ENCODE results near the gene THRAP3. TPM values are rescaled to one million over a fixed set of nuclear protein-coding genes. Genes with fewer than 3 reads are reported as not detected.
A peak's percentile ranks its signal among the peaks of the same experiment; 100 is the strongest.

The THRAP3 gene
- total and polyA plus RNA-seq, 2 experiments from 2014 or later: 127 to 161 TPM

- Histone ChIP-seq H2AFZ (no peak overlapping the region), H3F3A (replicated peaks; ENCODE audit: low read depth) (0 out of 2 replicates have a peak, but pooled peaks cover 4% of the 10 kb centered on the region), H3K36me3 (ENCODE audit: insufficient read depth) (0 out of 2 replicates have a peak, but pooled peaks cover 6% of the 10 kb centered on the region), H3K4me3 (no peak overlapping the region), H3K79me2 (replicated peaks; ENCODE audit: insufficient read depth) (no peaks in the 10 kb centered on the region), H3K4me1 (ENCODE audit: insufficient read depth) (no peaks in the 10 kb centered on the region), H3K27me3 (ENCODE audit: insufficient read depth) (no peaks in the 10 kb centered on the region), H3K9me2 (ENCODE audit: insufficient read depth) (no peaks in the 10 kb centered on the region), H3K4me2 (no peak overlapping the region), H3K27ac (ENCODE audit: low read depth) (no peak overlapping the region), H4K20me1 (replicated peaks; ENCODE audit: insufficient read depth) (no peaks in the 10 kb centered on the region)
- peaks cover 4% of the 10 kb centered on the region for H3K27me3 Mint-ChIP-seq (ENCODE audit: insufficient read depth, low read depth, poor library complexity)
- no peaks in the 10 kb centered on the region for H3K9me3 Mint-ChIP-seq
- H3K36me3 Mint-ChIP-seq (ENCODE audit: low read depth): peaks cover 29% of the 10 kb centered on the region
- ATAC-seq (peak; percentile 91), DNase-seq (ENCODE audit: low spot score) (peak; percentile 79)
- H3K27ac Mint-ChIP-seq: no peak overlapping the region
- peak; percentile 75 to 92 for TF ChIP-seq CTCF (conservative IDR thresholded peaks at IDR 0.05; ENCODE audit: low read depth in 2 of 2)
- no peak for TF ChIP-seq REST (IDR thresholded peaks at IDR 0.05; ENCODE audit: unreplicated experiment)
- H3K4me1 Mint-ChIP-seq: peaks cover 3% of the 10 kb centered on the region; the same call in 1 of the 3 replicates
- H3K4me3 Mint-ChIP-seq: no peak overlapping the region
Measured at GRCh38 chr1:36342426-36343185, 118.4 kb downstream of the THRAP3 start.

GRCh38 chr1:36343651-36344394, 119.6 kb downstream of the THRAP3 start:
- Histone ChIP-seq H3K27ac (ENCODE audit: low read depth) (no peak overlapping the region), H4K20me1 (replicated peaks; ENCODE audit: insufficient read depth) (no peaks in the 10 kb centered on the region), H2AFZ (no peak overlapping the region), H3K36me3 (ENCODE audit: insufficient read depth) (0 out of 2 replicates have a peak, but pooled peaks cover 6% of the 10 kb centered on the region), H3K9me2 (ENCODE audit: insufficient read depth) (no peaks in the 10 kb centered on the region), H3K4me2 (no peak overlapping the region), H3K4me3 (no peak overlapping the region), H3F3A (replicated peaks; ENCODE audit: low read depth) (0 out of 2 replicates have a peak, but pooled peaks cover 4% of the 10 kb centered on the region), H3K4me1 (ENCODE audit: insufficient read depth) (no peaks in the 10 kb centered on the region), H3K79me2 (replicated peaks; ENCODE audit: insufficient read depth) (no peaks in the 10 kb centered on the region), H3K27me3 (ENCODE audit: insufficient read depth) (no peaks in the 10 kb centered on the region)
- Mint-ChIP-seq H3K9me3 (no peaks in the 10 kb centered on the region), H3K4me3 (no peak overlapping the region), H3K4me1 (peaks cover 2% of the 10 kb centered on the region; the same call in 1 of the 3 replicates), H3K27me3 (ENCODE audit: insufficient read depth, low read depth, poor library complexity) (peaks cover 4% of the 10 kb centered on the region), H3K36me3 (ENCODE audit: low read depth) (peaks cover 39% of the 10 kb centered on the region), H3K27ac (no peak overlapping the region)
- ATAC-seq: no peak
- no peak for DNase-seq (ENCODE audit: low spot score)
- TF ChIP-seq NANOG (IDR thresholded peaks at IDR 0.05; ENCODE audit: borderline replicate concordance) (no peak), CREB1 (CRISPR knock-in tag; IDR thresholded peaks at IDR 0.05; ENCODE audit: low read depth) (no peak), EZH2 (IDR thresholded peaks at IDR 0.05; ENCODE audit: low read depth, unreplicated experiment) (no peak), ZNF331 (CRISPR knock-in tag; IDR thresholded peaks at IDR 0.05; ENCODE audit: low read depth) (no peak), REST (IDR thresholded peaks at IDR 0.05; ENCODE audit: unreplicated experiment) (no peak)
